ENCODE measurements around the gene STXBP5.

DNA sequence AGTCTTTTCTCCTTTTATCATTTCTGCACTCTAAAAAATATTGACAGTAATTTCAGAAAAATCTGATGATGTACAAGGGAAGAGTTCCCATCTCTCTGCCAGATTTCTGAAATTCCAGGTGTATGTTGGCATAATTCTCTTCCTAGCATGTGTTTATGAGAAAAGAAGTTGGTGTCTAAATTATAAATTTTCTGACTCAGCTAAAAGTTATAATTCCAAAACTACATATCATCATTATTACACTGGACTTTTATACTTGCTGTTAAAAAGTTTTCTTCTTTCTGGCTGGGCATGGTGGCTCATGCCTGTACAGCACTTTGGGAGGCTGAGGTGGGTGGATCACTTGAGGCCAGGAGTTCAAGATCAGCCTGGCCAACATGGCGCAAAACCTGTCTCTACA lies 168.6 kb downstream of the STXBP5 start:
- TF ChIP-seq CTCF (conservative IDR thresholded peaks at IDR 0.05) (no peak), ZFX (IDR thresholded peaks at IDR 0.05) (no peak)
